GM21515 (cell line): ENCODE data around the gene TTLL12.

ENCODE experiments used
- ATAC-seq: cut with Tn5 transposase; IDR thresholded peaks from one replicate; pipeline ENCODE4 v1.9.1; 2021; ENCODE audit not compliant: unreplicated experiment

Gene TTLL12

GRCh38 chr22:43129426-43130425 lies 57.2 kb downstream of the TTLL12 start:
- ATAC-seq, result no peak

GRCh38 chr22:43128928-43129424 lies 58.0 kb downstream of the TTLL12 start:
- no peak for ATAC-seq

- ATAC-seq, result no peak
These were observed 58.8 kb downstream of the TTLL12 start for GRCh38 chr22:43128116-43128515.

- ATAC-seq, result no peak
These were observed 59.6 kb downstream of the TTLL12 start for GRCh38 chr22:43127166-43127908.

GRCh38 chr22:43126501-43127165 lies 60.3 kb downstream of the TTLL12 start:
- no peak for ATAC-seq

DNA sequence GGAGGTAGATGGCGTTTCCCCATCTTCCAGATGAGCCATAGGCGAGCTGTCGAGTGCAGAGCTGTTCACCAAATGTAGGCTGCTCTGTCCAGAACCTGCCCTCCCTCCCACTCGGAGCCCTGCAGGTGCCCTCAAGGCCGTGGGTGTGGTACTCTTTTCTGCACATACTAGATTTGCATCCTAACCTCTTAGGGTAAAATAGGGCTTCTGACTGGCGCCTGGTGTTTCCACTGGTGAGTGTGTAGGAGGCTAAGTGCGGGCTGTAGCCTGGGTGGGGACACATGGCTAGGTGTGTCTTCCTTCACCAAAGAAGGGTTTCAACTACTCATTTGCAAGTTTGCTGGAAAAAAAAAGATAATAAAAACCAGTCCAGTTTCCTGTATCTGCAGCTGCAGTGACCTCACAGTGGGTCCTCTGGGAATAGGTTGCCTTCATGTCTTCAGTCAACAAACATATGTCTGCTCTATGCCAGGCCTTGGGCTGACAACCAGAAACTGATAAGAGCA lies 67.9 kb downstream of the TTLL12 start:
- no peak for ATAC-seq

DNA sequence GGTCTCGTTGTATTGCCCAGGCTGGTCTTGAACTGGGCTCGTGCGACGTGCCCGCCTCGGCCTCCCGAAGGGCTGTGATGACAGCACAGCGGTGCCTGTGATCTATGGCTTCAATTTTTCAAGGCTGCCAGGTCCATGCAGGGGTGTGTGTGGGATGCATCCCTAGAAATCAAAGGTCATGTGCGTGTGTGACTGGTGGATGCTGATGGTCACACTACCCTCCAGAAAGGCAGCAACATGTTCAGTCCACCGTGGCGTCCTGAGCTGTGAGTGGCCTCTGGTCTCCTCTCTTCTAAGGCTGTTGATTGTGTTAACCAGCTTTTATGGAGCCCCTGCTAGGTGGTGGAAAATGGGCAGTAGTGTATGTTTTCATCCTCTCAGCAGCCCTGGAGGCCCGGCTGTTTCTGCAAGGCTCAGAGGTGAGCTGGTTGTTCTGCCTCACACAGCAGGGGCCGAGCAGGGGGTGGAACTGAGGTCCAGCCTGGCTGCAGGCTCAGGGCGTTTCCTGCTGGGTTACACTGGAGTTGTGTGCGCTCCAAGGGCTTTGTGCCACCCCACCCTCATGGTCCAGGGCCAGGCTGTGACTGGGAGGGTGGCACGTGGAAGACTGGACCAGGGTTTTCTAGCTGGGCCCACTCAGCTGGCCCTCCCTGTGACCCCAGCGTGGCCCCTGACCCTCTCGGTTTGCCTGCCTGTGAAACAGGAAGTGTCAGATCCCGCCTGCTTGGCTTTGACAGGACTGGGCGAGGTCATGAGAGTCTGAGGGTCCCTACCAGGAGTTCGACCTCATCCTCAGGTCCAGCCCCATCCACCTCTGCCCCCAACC lies 68.7 kb downstream of the TTLL12 start:
- no peak for ATAC-seq

- no peak for ATAC-seq
These were observed 70.0 kb downstream of the TTLL12 start for GRCh38 chr22:43116932-43117331.
